Measurements from ENCODE around the gene CHRM5. TPM values are rescaled to one million over a fixed set of nuclear protein-coding genes. Genes with fewer than 3 reads are reported as not detected.

The CHRM5 gene
- total RNA-seq, 4 donors from 2014 or later = not detected

GRCh38 chr15:34084086-34084485 is 115.8 kb downstream of the CHRM5 start:
- peak overlapping the region in 1 of 2 donors; percentile 21 for H3K27ac ChIP-seq
- no peak for TF ChIP-seq CTCF (IDR thresholded peaks at IDR 0.05)
- peak; percentile 26 to 48 for DNase-seq
- no peaks in the 10 kb centered on the region for H3K9me3 ChIP-seq
- no peaks in the 10 kb centered on the region for H3K27me3 ChIP-seq
- H3K4me3 ChIP-seq = no peak overlapping the region
- H3K36me3 ChIP-seq = no peaks in the 10 kb centered on the region
- no peaks in the 10 kb centered on the region for H3K4me1 ChIP-seq
- intact Hi-C loops (cut with DNase I; ENCODE audit: low total_unique reads) = no loop called here

- H3K27me3 ChIP-seq = no peaks in the 10 kb centered on the region
- no peak overlapping the region for H3K27ac ChIP-seq
- DNase-seq = no peak
- no peaks in the 10 kb centered on the region for H3K9me3 ChIP-seq
- intact Hi-C loops (cut with DNase I; ENCODE audit: low total_unique reads) = no loop called here
- no peak for TF ChIP-seq CTCF (IDR thresholded peaks at IDR 0.05)
- no peak for TF ChIP-seq POLR2A (IDR thresholded peaks at IDR 0.05)
- peaks cover 0 to 2% of the 10 kb centered on the region in 2 donors for H3K36me3 ChIP-seq
- H3K4me1 ChIP-seq = no peaks in the 10 kb centered on the region
- no peak overlapping the region for H3K4me3 ChIP-seq
These were observed 117.4 kb downstream of the CHRM5 start for GRCh38 chr15:34085746-34086145.

- DNase-seq = no peak
- intact Hi-C loops (cut with DNase I; ENCODE audit: low total_unique reads) = loop anchor here (10.0 kb wide), 1 partner anchor 115 kb away; the partner anchor contains the start of gene KATNBL1
- TF ChIP-seq POLR2A (IDR thresholded peaks at IDR 0.05) = no peak
- no peak for TF ChIP-seq CTCF (IDR thresholded peaks at IDR 0.05)
- H3K36me3 ChIP-seq = no peaks in the 10 kb centered on the region
- H3K4me1 ChIP-seq = peaks cover 0 to 6% of the 10 kb centered on the region in 2 donors
- H3K27ac ChIP-seq = no peak overlapping the region
- H3K9me3 ChIP-seq = no peaks in the 10 kb centered on the region
- H3K4me3 ChIP-seq = no peak overlapping the region
- H3K27me3 ChIP-seq = no peaks in the 10 kb centered on the region
These were observed 131.6 kb downstream of the CHRM5 start for GRCh38 chr15:34099914-34100313.

GRCh38 chr15:34101366-34102174 is 133.3 kb downstream of the CHRM5 start, which contains the start of the genes EMC7 and PGBD4:
TSS of gene EMC7 (minus strand) at chr15:34101862. CDS start at chr15:34101839, 23 bp downstream.
TSS of gene PGBD4 (plus strand) at chr15:34102083. CDS start at chr15:34102532, 449 bp downstream.
- H3K4me3 ChIP-seq = peak within 1 kb of the TSS; percentile 88 to 93
- H3K9me3 ChIP-seq = no peaks in the 10 kb centered on the region
- no peaks in the 10 kb centered on the region for H3K27me3 ChIP-seq
- TF ChIP-seq CTCF (IDR thresholded peaks at IDR 0.05) = peak in 1 of 4 experiments; percentile 33
- peak; percentile 56 to 62 for TF ChIP-seq POLR2A (IDR thresholded peaks at IDR 0.05)
- intact Hi-C loops (cut with DNase I; ENCODE audit: low total_unique reads) = loop anchor here (10.0 kb wide), 1 partner anchor 113 kb away; the partner anchor contains the start of gene KATNBL1
- peak; percentile 99 for DNase-seq
- H3K27ac ChIP-seq = peak within 1 kb of the TSS; percentile 85
- H3K4me1 ChIP-seq = peaks cover 0 to 6% of the 10 kb centered on the region in 2 donors
- no peaks in the 10 kb centered on the region for H3K36me3 ChIP-seq

All from uterus (tissue), 4 donors.